Neuronal stem cell (in vitro differentiated cells): ENCODE results near the gene MCC.

Experiments used
- DNase-seq: peaks from one replicate; pipeline ENCODE4 v3.0.0-alpha.2; 2013; ENCODE audit warnings: low spot score
- H2AFZ ChIP-seq: one replicate; pipeline ENCODE4 v1.6.1; 2013; ENCODE audit warnings: mild to moderate bottlenecking, low read length, inconsistent platforms
- H2AK5ac ChIP-seq: 2 replicates; pipeline ENCODE4 v1.6.1; 2013; ENCODE audit warnings: low read depth, mild to moderate bottlenecking, inconsistent platforms, low read length, moderate library complexity, mixed read lengths
- H2BK120ac ChIP-seq: 2 replicates; pipeline ENCODE4 v1.6.1; 2013; ENCODE audit warnings: low read depth, mild to moderate bottlenecking, inconsistent platforms, low read length, moderate library complexity, mixed read lengths
- H2BK12ac ChIP-seq: one replicate; pipeline ENCODE4 v1.6.1; 2013; ENCODE audit warnings: low read length, inconsistent platforms
- H2BK15ac ChIP-seq: 2 replicates; pipeline ENCODE4 v1.6.1; 2013; ENCODE audit warnings: mild to moderate bottlenecking, low read length, inconsistent platforms, mixed read lengths
- H2BK5ac ChIP-seq: one replicate; pipeline ENCODE4 v1.6.1; 2013; ENCODE audit warnings: inconsistent platforms, mild to moderate bottlenecking, low read length, moderate library complexity
- H3K14ac ChIP-seq: one replicate; pipeline ENCODE4 v1.6.1; 2013; ENCODE audit warnings: low read length, inconsistent platforms
- H3K18ac ChIP-seq: 2 replicates; pipeline ENCODE4 v1.6.1; 2013; ENCODE audit warnings: low read length, inconsistent platforms
- H3K23ac ChIP-seq: 2 replicates; pipeline ENCODE4 v1.6.1; 2013; ENCODE audit warnings: low read depth, mild to moderate bottlenecking, mixed read lengths, low read length, inconsistent platforms; ENCODE audit not compliant: poor library complexity
- H3K27ac ChIP-seq: replicated peaks from 3 replicates; pipeline ENCODE4 v1.5.1; 2013; ENCODE audit warnings: low read length, inconsistent platforms
- H3K27me3 ChIP-seq, 3 experiments: 2 replicates each; pipeline ENCODE4 v1.6.1; 2013; ENCODE audit warnings: low read length in 3 of 3, mild to moderate bottlenecking in 2 of 3, inconsistent platforms in 1 of 3, low read depth in 1 of 3, mixed read lengths in 1 of 3, moderate library complexity in 1 of 3; ENCODE audit not compliant: control insufficient read depth in 3 of 3, insufficient read depth in 3 of 3
- H3K36me3 ChIP-seq, 2 donors: replicated peaks in 1 of 2; 2 replicates each; pipeline ENCODE4 v1.6.1; 2013; ENCODE audit warnings: low read length in 2 of 2; ENCODE audit not compliant: control insufficient read depth in 2 of 2, insufficient read depth in 2 of 2
- H3K4ac ChIP-seq: 2 replicates; pipeline ENCODE4 v1.6.1; 2013; ENCODE audit warnings: inconsistent platforms, mild to moderate bottlenecking, low read length, moderate library complexity
- H3K4me1 ChIP-seq, 2 donors: 1 replicate in 1 of 2; 2 replicates in 1 of 2; pipeline ENCODE4 v1.6.1; 2013; ENCODE audit warnings: low read length in 2 of 2, low read depth in 1 of 2; ENCODE audit not compliant: control insufficient read depth in 2 of 2, insufficient read depth in 1 of 2
- H3K4me2 ChIP-seq: one replicate; pipeline ENCODE4 v1.6.1; 2013; ENCODE audit warnings: mild to moderate bottlenecking, low read length, inconsistent platforms; ENCODE audit not compliant: insufficient read depth, poor library complexity, severe bottlenecking
- H3K4me3 ChIP-seq, 2 donors: 2 replicates each; pipeline ENCODE4 v1.5.1; 2013; ENCODE audit warnings: low read length in 2 of 2, mild to moderate bottlenecking in 2 of 2, inconsistent platforms in 1 of 2, moderate library complexity in 1 of 2
- H3K79me1 ChIP-seq: one replicate; pipeline ENCODE4 v1.6.1; 2013; ENCODE audit warnings: low read depth, mild to moderate bottlenecking, inconsistent platforms, low read length, moderate library complexity
- H3K9ac ChIP-seq: one replicate; pipeline ENCODE4 v1.6.1; 2013; ENCODE audit warnings: mild to moderate bottlenecking, low read depth, low read length, inconsistent platforms; ENCODE audit not compliant: poor library complexity
- H3K9me3 ChIP-seq, 2 donors: replicated peaks in 1 of 2; 2 replicates each; pipeline versions ENCODE3 to v1.6.1; 2013; ENCODE audit warnings: low read length in 2 of 2, mild to moderate bottlenecking in 2 of 2, inconsistent platforms in 1 of 2, low read depth in 1 of 2, mixed read lengths in 1 of 2, moderate library complexity in 1 of 2; ENCODE audit not compliant: control insufficient read depth in 2 of 2, insufficient read depth in 1 of 2
- H4K8ac ChIP-seq: one replicate; pipeline ENCODE4 v1.6.1; 2013; ENCODE audit warnings: low read depth, mild to moderate bottlenecking, inconsistent platforms, low read length, moderate library complexity
- H4K91ac ChIP-seq: one replicate; pipeline ENCODE4 v1.6.1; 2013; ENCODE audit warnings: low read length, low read depth, mild to moderate bottlenecking, inconsistent platforms; ENCODE audit not compliant: poor library complexity
- WGBS, 2 donors: extraction: QIAGEN DNeasy Blood & Tissue Kit; methylation state at CpG; one replicate each; pipeline ENCODE4 v1.1.7; 2013; ENCODE audit warnings: missing lambda C conversion rate in 2 of 2, mixed read lengths in 1 of 2; ENCODE audit not compliant: insufficient read length in 2 of 2, insufficient replicate concordance in 1 of 2; ENCODE audit errors: extremely low coverage in 2 of 2; 5-methylcytosine and 5-hydroxymethylcytosine counted together

The MCC gene

DNA sequence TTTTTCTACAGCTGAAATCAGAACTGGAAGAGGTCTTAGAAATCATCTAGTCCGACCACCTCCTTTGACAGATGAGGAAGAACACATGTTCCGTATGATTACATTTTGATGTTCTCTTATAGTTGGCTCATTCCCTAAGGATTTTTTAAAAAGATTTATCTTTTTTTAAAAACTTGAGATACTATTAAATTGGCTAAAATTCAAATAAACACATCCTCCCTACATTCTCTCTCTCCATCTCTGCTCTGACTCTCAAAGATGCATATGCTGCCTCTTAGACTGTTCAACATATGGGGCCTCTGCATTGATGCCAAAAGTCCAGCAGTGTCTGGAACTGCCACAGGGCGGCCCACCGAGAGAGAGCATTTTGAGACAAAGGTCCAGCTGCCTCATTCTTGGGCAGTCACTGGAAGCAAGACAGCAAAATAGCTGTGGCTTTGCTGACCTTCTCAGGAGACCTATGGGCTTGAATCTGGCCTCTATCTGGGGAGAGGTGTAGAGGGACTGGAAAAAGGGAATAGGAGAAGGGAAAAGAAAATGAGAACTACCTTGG, 40.7 kb downstream of the MCC start:
- Histone ChIP-seq H2BK15ac (no peak overlapping the region), H3K79me1 (no peaks in the 10 kb centered on the region), H2BK12ac (no peak overlapping the region), H3K23ac (no peak overlapping the region), H2BK120ac (no peak overlapping the region), H2AFZ (no peak overlapping the region), H2AK5ac (no peak overlapping the region), H3K4me2 (no peak overlapping the region), H3K4me1 (no peaks in the 10 kb centered on the region), H3K18ac (no peak overlapping the region), H3K36me3 (no peaks in the 10 kb centered on the region), H3K9ac (no peak overlapping the region), H3K4me3 (no peak overlapping the region), H3K27me3 (no peaks in the 10 kb centered on the region), H3K9me3 (no peaks in the 10 kb centered on the region), H3K14ac (no peak overlapping the region), H4K8ac (no peak overlapping the region), H3K27ac (no peak overlapping the region), H3K4ac (no peak overlapping the region), H4K91ac (no peak overlapping the region), H2BK5ac (no peak overlapping the region)
- no CpG with 5 or more reads among the region's 4 CpGs for WGBS, 2 donors
- peak; percentile 11 for DNase-seq

DNA sequence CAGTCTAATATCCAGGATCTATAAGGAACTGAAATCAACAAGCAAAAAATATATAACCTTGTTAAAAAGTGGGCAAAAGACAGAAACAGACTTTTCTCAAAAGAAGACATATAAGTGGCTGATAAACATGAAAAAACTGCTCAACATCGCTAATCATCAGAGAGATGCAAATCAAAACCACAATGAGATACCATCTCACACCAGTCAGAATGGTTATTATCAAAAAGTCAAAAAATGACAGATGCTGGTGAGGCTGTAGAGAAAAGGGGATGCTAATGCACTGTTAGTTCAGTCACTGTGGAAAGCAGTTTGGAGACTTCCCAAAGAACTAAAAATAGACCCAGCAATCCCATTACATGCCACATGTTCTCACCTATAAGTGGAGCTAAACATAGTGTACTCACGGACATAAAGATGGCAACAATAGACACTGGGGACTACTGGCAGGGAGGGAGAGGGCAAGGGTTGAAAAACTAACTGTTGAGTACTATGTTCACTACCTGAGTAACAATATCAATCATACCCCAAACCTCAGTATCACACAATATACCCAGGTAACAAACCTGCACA, 41.8 kb downstream of the MCC start:
- Histone ChIP-seq H3K9ac (no peak overlapping the region), H3K4ac (no peak overlapping the region), H4K8ac (no peak overlapping the region), H2AFZ (no peak overlapping the region), H3K14ac (no peak overlapping the region), H2BK15ac (no peak overlapping the region), H4K91ac (no peak overlapping the region), H2BK12ac (no peak overlapping the region), H3K18ac (no peak overlapping the region), H3K27ac (no peak overlapping the region), H3K4me1 (no peaks in the 10 kb centered on the region), H3K9me3 (no peaks in the 10 kb centered on the region), H2BK120ac (no peak overlapping the region), H3K23ac (no peak overlapping the region), H3K79me1 (no peaks in the 10 kb centered on the region), H2BK5ac (no peak overlapping the region), H3K4me2 (no peak overlapping the region), H3K4me3 (no peak overlapping the region), H2AK5ac (no peak overlapping the region), H3K27me3 (no peaks in the 10 kb centered on the region), H3K36me3 (no peaks in the 10 kb centered on the region)
- no peak for DNase-seq
- no CpG with 5 or more reads among the region's 2 CpGs for WGBS, 2 donors

DNA sequence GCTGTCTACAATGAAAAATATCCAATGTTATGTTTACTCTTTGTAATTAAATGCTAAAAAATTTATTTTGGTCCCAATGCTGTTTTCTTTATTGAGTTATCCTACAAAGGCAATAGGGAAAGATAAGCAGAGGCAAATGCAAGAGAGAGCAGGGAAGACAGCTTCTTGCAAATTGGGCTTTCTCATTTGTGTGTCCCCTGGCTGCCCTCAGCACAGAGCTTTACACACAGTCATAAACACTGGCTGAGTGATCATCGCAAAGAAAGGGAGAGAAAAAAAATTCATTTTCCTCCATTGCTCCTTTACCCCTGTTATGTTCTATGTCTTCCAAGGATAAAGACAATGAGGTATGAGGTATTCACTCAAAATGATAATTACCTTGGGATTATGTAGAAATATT, 51.1 kb downstream of the MCC start:
- no CpG with 5 or more reads among the region's 1 CpG for WGBS, 2 donors
- H3K36me3 ChIP-seq, result no peaks in the 10 kb centered on the region
- H4K8ac ChIP-seq, result no peak overlapping the region
- H3K79me1 ChIP-seq, result no peaks in the 10 kb centered on the region
- H3K23ac ChIP-seq, result no peak overlapping the region
- no peak overlapping the region for H3K27ac ChIP-seq
- no peak overlapping the region for H3K18ac ChIP-seq
- H2BK15ac ChIP-seq, result no peak overlapping the region
- H3K27me3 ChIP-seq, result peaks cover 0 to 4% (median 0%) of the 10 kb centered on the region in 3 experiments
- no peak overlapping the region for H2BK5ac ChIP-seq
- H3K9me3 ChIP-seq, result no peaks in the 10 kb centered on the region
- no peak overlapping the region for H3K14ac ChIP-seq
- H4K91ac ChIP-seq, result no peak overlapping the region
- H2AK5ac ChIP-seq, result no peak overlapping the region
- no peak overlapping the region for H3K9ac ChIP-seq
- no peak overlapping the region for H3K4ac ChIP-seq
- DNase-seq, result no peak
- no peak overlapping the region for H2BK12ac ChIP-seq
- H2AFZ ChIP-seq, result no peak overlapping the region
- H3K4me1 ChIP-seq, result peaks cover 0 to 1% of the 10 kb centered on the region in 2 donors
- no peak overlapping the region for H3K4me2 ChIP-seq
- no peak overlapping the region for H2BK120ac ChIP-seq
- H3K4me3 ChIP-seq, result no peak overlapping the region

GRCh38 chr5:113435575-113435974, 52.7 kb downstream of the MCC start:
- no CpG with 5 or more reads among the region's 4 CpGs for WGBS, 2 donors
- Histone ChIP-seq H2BK5ac (no peak overlapping the region), H3K14ac (no peak overlapping the region), H3K27me3 (peaks cover 0 to 4% (median 0%) of the 10 kb centered on the region in 3 experiments), H4K91ac (no peak overlapping the region), H3K9ac (peak overlapping the region; percentile 63), H4K8ac (no peak overlapping the region), H2AK5ac (no peak overlapping the region), H3K4me3 (no peak overlapping the region), H3K18ac (peak overlapping the region; percentile 45), H3K4me1 (peaks cover 0 to 1% of the 10 kb centered on the region in 2 donors), H3K79me1 (no peaks in the 10 kb centered on the region), H3K4me2 (no peak overlapping the region), H3K27ac (no peak overlapping the region), H2AFZ (no peak overlapping the region), H2BK12ac (no peak overlapping the region), H3K4ac (no peak overlapping the region), H2BK15ac (no peak overlapping the region), H2BK120ac (no peak overlapping the region), H3K36me3 (no peaks in the 10 kb centered on the region), H3K23ac (no peak overlapping the region), H3K9me3 (no peaks in the 10 kb centered on the region)
- DNase-seq, result no peak
